Inferior parietal cortex (tissue), 1 donor: ENCODE measurements around the gene PRG2.

Experiments
- DNase-seq: peaks from one replicate; pipeline ENCODE4 v3.0.0-alpha.2; 2016; ENCODE audit errors: extremely low spot score

PRG2 gene, protein sequence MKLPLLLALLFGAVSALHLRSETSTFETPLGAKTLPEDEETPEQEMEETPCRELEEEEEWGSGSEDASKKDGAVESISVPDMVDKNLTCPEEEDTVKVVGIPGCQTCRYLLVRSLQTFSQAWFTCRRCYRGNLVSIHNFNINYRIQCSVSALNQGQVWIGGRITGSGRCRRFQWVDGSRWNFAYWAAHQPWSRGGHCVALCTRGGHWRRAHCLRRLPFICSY

DNA sequence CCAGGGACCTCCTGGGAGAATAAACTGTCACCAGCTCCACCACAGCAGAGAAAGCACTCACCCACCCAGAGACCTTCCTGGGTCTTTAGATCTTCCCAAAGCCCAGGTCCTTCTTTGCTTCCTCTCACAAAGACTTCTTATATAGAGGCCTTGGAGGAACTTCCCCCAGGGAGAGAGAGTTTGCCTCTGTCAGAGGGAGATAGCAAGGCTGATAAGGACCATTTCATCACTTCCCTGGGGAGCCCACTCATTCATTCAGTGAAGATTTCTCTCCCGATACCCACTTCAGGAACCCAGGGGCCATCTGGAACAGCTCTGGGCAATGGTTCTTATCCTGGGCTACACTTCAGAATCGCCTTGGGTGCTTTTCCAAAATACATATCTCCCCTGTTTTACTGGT, at the start of gene PRG2:
TSS of gene PRG2 (minus strand) at position 116 of the 400 bp plus-strand sequence. CDS start 706 bp downstream, outside the sequence.
- no peak for DNase-seq

DNA sequence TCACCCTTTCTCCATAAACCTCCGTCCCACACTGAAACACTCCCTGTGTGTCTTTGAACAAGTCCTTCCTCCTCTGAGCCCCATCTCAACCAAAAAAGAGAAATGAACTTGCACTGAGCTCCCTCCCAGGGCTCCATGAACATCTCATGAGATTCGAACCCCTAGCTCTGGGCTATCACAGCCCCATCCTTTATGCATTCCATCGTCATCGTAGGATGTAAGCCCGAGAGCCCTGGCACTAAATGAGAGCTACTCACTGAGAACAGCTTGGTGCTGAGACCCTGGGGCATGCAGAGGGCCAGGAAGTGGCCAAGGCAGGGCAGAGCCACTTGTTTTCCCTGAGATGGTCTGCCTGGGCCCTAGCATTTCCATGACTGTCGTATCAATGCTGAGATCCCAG, 49.3 kb upstream of the PRG2 start:
- no peak for DNase-seq

DNA sequence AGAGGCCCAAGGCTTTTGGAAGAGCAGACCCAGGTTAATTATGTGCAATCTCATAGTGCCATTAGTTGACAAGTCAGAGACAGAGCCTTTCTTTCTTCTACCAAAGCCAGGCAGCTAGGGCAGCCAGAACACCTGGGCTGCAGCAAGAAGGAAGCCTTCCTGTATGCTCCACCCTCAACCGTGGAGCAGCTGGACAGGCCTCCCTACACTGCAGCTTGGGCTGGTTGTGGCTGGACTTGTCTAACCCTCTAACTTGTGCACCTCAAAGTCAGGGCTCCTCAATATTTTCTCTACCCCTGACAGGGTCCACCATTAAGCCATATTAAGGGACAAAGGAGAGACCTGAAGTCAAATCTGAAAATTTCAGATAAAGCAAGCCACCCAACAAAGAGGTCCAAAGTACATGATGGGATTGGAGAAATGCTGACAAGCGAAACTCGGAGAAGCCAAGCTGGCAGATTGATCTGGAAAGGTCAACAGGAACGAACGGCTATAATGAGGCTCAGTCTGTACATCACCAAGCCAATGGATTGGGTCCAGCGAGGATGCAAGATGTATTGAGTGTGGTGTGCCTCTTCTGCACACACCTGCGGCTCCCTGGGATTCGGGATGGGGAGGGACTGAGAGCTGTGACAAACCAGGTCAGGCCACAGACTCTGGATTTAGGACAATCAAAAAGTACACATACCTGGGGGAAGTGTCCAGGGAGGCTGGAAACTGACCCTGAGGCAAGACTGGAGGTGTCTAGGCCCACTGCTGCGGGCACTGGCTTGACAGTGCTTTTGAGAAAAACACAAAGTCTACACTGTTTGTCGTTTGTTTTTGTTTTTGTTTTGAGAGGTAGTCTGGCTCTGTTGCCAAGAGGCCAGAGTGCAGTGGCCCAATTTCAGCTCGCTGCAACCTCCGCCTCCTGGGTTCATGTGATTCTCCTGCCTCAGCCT, 48.2 kb upstream of the PRG2 start:
- DNase-seq = no peak

DNA sequence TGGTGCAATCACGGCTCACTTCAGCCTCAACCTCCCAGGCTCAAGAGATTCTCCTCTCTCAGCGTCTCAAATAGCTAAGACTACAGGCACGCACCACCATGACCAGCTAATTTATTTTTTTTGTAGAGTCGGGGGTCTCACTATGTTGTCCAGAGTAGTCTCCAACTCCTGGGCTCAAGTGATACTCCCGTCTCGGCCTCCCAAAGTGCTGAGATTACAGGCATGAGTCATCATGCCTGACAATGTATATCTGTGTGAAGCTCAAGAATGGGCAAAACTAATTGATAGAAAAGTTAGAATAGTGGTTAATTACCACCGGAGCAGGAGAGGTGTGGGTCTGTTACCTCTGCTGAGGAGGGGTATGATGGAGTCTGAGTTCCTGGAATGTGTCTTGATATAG, 45.6 kb upstream of the PRG2 start:
- DNase-seq = no peak

DNA sequence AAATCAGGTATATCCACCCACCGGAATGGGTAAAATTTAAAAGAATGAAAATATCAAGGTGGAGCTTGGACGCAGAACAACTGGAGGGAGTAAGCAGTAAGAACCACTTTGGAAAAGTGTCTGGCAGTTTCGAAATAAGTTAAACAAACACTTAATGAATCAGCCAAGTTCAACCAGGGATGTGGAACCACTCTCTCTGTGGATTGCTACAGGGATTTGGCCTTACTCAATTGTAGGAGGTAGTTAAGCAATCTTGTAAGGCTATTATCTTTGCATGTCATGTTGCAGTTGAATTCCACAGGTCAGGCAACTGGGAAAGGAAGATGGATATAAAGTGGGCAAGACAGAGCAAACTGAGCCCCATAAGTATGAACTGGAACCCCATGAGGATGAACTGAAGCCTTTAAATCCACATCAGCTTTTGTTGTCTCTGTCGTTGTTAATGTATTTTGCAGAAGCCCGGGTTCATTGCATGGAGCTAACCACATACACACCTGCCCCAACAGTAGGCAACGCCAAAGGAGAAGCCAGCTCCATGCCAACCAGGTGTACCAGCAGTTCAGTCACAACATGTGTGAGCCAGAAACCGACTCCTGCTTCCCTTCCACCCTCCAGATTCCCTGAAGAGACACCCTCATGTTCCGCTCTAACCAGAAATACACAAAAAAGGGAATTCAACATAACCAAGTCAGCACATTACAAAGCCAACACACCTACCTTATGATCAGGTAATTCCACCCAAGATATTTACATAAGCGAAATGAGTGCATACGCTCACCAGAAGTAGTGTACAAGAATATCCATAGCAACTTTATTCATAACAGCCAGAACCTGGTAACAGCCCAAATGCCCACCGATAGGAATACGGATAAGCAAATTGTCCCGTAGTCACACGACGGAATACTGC, 44.4 kb upstream of the PRG2 start:
- no peak for DNase-seq

DNA sequence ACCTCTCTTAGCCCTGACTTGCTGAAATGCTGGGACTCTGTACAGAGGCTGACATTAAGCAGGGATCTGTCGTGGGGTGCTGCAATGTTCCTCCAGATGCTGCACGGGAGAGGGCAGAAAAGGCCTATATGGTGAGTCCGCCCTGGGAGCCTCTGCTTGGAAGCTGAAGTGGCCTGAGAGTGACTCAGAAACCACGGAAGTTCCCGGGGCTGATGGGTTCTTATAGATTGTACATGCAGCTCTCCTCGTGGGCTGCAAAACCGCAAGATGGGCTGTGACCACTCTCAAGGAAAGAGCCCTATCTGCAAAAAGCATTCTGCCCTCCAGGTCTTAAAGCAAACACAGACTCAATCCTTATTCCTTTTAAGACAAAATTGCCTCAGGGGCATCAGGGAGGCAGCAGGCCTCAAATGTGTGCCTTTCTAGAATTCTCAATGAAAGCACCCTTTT, 42.3 kb upstream of the PRG2 start:
- DNase-seq = peak; percentile 30

DNA sequence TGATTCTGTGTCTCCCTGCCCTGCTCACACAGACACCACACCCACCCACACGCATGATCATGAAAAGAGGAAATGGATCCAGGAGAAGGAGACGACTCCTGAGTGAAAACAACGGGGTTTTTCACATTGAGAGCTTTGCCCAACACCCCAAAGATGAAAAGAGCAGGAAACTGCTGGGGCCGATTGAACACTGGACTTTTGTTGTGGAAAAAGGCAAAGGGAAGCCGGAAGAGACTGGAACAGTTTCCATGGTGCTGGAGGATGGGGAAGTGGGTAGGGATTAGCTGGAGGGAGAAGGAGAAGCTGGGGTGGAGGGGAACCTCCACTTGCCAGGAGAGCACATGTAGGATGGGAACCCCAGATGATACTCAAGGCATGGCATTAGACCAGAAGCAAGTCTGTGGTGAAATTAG, 41.7 kb upstream of the PRG2 start:
- DNase-seq = no peak

DNA sequence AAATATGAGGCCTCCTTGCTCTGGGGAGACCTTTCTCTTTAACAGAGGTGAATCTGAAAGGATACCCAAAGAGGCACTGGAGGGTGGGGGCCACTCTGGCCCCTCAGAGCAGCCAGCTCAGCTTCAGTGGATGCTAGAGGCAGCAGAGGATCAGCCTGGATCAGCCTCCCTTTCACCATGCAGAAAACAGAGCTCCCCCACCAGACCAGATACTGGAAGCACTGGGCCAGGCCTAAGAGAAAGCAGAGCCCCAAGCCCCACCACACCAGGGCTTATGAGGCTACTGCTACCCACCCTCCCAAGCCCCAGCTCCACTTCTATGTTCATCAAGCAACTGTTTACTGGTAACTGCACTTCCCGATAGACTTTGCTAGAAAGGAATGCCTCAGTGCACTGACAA, 40.5 kb upstream of the PRG2 start:
- DNase-seq = no peak

DNA sequence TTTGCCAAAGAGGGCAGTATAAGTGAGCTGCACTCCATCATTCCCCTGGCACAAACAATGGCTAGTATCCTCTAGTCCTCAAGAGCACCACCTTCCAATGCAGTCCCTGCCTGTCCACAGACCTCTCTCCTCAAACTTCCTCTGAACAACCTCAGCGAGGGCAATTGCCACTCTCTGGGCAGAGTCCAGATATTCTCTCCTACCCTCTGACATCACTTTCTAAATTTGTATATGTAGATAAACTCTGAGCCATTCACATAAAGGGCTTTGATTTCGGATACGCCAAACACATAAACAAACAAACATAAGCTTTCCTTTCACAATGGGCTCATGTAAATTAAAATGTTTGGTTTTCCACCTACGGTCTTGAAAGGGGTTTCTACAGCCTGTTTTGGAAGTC, 39.5 kb upstream of the PRG2 start:
- no peak for DNase-seq

DNA sequence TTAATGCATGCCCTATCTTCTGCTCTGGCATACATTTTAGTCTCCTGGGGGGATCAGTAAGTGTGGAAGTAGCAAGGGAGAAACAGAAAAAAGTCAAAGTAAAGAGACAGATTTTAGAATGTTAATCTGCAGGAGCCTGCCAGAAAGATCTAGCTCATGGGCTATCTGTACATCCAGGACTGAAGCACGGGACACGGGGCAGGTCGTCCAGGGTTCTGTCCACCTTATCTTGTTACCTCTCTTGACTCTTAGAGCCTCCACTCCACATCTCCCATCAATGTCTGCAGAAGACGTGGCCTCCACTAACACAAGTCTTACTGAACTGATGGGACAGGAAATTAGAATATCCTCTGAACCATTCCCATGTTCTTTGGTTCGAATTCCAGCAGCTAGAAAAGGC, 38.2 kb upstream of the PRG2 start:
- no peak for DNase-seq

DNA sequence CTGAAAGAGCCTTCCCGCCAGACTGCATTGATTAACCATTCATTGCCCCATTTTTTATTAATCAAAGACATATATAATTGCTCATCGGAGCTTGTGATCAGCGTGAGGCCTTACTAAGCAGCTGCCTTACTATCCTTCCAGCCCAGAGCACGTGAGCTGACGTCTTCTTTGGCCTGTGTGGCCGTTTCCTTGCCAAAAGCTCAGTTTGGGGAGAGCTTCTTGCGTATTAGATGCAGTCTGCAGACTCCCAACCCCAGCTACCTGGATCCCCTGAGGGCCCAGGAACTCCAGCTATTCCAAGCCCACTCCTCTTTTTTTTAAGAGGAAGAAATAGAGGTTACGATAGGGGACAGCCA, 37.3 kb upstream of the PRG2 start:
- no peak for DNase-seq

DNA sequence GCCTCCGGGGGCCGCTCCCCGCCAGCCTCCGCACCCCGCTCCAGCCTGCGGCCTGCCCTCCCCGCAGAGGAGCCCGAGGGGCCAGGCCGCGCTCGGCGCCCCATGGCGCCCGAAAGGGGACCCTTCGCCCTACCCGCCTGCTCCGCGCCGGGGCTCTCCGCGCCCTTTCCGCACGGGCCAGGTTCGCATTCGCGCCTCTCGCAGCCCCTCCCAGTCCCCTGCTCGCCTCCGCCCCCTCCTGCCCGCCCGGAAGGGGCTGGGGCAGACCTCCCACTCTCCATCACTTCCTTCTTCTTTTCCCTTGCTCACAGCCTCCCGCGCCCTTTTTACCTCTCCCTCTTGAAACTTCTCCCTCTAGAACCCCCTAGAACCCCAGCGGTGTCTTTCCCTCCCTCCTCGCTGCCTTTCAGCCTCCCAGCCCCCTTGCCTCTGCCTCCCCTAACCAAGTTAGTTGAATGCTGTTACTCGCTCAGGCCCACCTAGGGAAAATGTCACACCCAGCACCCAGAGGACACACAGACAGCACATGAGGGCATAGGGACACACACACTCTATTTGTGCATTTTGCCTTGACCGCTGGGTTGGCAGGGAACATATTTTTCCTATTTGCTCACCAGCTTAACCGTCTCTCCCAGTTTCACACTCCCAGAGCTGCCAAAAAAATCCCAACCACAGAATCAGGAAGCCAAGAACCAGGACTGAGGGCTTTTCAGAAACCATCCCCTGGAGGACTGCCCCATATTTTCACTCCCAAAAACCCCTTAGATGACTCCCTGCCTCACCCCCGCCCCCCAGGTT, 36.7 kb upstream of the PRG2 start, which contains the start of gene SLC43A3:
TSS of gene SLC43A3 (minus strand) at position 193 of the 798 bp plus-strand sequence. CDS start 949 bp downstream, outside the sequence.
- DNase-seq = no peak

DNA sequence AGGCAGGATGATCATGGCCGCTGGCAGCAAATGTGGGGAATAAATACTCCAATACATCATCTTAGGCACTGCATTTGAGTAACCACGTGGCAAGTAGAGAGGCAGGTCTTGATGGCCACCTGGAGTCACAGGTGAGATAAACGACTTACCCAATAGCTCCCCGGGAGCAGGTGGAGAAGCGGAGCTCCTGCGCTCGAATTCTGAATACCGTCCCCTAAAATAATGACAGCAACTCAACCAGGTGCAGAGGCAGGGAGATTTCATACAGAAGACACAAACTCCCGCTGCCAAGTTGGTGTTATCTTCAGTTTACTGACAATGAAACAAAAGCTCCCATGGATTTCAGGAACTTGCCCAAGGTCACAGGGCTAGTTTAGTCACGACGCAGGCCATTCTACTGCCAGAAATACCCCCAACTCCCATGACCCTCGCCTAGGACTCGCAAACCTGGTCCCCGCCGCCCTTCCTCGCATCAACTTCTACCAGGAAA, 36.0 kb upstream of the PRG2 start:
- no peak for DNase-seq

DNA sequence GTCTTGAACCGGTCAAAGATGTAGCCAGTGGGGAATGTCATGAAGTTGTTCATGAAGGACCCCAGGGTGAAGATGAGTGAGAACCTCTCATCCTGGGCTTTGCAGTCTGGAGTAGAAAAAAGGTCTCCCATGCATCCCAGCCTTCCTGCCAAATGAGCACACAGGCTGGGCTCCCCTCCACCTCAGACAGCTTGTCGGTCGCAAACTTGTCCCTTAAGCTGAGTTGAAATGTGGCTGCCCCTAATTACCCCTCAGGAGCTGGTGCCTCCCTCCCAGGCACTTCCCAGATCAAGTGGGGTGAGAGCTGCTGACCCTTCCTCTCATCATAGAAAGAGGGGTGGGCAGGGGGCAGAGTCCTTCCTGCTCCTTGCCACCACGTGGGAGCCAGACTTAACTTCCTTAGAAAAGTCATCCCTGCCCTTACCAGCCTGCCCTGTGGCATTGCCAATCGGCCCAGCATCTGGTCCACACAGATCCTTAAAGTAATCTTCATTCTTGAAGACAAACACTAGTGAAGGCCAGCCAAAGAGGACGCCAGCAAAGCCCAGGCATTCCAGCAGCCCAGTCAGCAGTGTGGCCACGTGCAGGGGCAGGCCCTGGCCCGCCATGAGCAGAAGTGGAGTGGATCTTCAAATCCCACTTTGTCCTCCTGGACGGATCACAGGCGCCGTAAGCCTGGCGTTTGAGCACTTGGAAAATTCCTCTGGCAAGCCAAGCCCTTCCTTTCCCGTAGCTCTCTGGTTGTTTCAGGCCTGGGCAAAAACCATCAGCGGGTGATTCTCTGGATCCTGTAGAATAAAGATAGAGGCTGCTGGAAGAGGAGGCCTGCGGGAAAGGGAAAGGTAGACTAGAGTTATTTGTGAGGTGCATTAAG, 35.4 kb upstream of the PRG2 start:
- DNase-seq = no peak

DNA sequence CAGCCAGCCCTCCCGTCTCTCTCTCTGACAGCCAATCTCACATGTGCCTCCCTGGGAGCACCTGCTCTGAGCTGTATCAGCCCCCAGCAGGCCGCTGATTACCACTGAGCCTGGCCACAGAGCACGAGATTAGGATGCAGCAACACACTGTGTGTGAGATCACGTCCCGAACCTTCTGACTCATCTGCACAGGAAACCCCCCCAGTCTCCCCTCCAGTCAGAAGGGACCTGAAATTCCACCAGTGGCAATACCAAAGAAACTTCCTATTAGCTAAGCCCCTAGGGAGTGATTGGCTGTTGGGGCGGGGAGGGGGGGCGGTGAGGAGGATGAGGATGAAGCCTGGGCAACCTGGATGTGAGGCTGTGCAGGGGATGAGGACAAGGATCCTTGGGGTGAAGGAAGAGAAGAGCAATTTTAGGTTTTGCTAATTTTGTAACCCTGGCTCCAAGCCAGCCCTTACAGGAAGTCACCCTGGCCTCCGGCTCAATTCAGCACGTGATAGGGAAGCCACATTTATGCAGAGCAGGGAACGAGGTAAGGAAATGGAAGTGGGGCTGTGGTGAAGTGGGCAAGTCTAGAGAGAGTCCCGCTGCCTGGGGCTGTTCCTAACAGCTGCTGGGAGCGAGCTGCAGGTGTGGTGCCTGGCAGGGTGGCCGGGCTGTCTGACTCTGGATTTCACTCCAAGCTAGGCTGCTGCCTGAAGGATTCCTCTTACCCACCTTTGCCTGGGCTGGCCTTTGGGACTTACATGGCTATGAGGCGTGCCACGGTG, 34.5 kb upstream of the PRG2 start:
- peak; percentile 32 for DNase-seq

DNA sequence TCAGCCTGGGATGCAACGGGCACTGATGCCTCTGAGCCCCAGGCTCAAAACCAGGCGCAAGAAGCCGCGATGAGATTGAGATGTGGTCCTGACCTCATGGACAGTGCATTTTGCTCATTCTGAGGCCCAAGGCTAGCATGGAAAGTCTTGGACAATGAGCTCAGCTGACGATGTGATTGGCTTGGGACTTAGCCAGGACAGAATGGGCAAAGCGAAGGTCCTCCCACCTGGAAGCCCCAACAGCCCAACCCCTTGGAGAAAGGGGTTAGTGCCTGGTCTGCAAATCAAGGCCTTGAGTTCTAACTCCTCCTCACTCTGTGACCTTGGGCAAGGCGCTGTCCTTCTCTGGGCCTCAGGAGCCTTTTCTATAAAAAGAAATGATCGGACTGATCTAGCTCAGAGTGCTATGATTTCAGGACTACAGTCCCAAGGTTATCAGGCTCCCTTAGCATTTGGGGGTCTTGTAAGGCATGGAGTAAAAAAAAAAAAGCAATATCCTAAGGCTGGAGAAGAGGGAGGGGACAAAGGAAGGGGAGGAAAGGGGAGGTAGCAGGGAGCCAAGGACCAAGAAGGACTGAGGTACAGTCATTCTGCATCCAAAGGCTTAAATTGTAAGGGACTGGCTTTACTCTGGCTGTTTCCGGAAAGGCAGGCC, 33.8 kb upstream of the PRG2 start:
- DNase-seq = no peak

DNA sequence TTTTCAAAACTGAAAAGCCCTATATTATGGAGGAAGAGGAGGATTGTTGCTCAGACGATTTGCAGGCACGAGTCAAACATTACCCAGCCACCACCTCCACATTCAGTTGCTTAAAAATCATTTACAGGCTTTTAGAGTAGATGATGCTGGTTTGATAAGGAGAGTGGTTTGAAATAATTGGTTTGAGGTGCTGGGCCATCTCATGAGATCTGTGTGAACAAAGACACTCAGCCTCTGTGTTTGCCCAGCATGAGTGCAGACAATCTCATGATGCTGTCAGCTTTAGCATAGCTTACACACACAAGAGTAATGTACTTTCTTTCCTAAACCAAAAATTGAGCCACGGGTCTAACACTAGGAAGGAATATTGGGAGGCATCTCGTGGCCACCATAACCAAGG, 32.2 kb upstream of the PRG2 start:
- no peak for DNase-seq

DNA sequence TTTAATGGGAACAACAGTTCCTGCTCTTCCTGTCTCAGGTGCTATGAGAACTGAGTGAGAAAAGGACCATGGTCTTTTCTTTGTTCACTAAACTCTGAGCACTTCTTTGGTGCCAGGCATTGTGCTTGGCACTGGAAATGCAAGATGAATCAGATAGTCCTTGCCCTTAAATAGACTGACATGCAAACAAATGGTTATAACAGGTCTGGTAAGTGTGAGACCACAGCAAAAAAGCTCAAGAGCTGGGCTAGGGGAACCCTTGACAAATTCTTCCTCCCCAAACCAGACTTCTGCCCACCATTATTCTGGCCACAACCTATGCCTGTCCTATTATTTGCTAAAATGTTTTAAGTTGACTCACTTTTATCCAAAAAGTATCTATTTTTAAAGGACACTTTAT, 31.4 kb upstream of the PRG2 start:
- no peak for DNase-seq

DNA sequence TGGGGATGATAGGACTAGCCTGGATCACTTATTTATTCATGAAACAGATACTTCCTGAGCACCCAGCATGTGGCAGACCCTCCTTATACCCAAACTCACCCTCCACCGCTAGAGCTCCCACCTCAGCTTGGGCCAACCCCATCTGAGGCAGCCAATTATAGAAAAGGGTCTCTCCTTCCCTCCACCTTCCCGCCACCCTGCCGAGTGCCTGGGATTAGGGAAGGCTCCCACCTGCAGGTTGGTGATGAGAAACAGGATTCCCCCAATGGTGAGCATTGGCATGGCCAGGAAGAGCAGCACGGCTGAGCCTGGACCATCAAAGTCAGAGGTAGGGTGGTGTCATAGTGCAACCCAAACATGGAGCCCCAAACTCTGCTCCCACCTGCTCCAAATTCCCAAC, 30.6 kb upstream of the PRG2 start:
- DNase-seq = no peak
